Adrenal gland (tissue), 12 donors: Measurements from ENCODE around the gene GJD4. TPM values are rescaled to one million over a fixed set of nuclear protein-coding genes. Genes with fewer than 3 reads are reported as not detected.

Experiments used
- DNase-seq, 7 donors: peaks; one replicate each; pipeline ENCODE4 v3.0.0-alpha.2; 2019 to 2020
- H3K27ac ChIP-seq, 5 donors: fragments of 200-600 bp; sonication (generic) in 4 of 5; 1 replicate in 3 of 5; 2 replicates in 2 of 5; pipeline versions ENCODE4 v1.5.1 to v1.8.0; 2016 to 2020; ENCODE audit warnings: mild to moderate bottlenecking in 1 of 5
- H3K27me3 ChIP-seq: fragments of 200-600 bp; 2 replicates; pipeline ENCODE4 v1.8.0; 2021
- H3K36me3 ChIP-seq, 2 donors: fragments of 200-600 bp; replicated peaks in 1 of 2; 1 replicate in 1 of 2; 2 replicates in 1 of 2; pipeline versions ENCODE4 v1.5.1 to v1.8.0; 2018 to 2022
- H3K4me1 ChIP-seq, 2 donors: fragments of 200-600 bp; replicated peaks in 1 of 2; 1 replicate in 1 of 2; 2 replicates in 1 of 2; pipeline versions ENCODE4 v1.5.1 to v1.8.0; 2018 to 2021
- H3K4me3 ChIP-seq, 4 donors: fragments of 200-600 bp; sonication (generic) in 3 of 4; one replicate each; pipeline ENCODE4 v1.5.1; 2016 to 2018
- H3K9me3 ChIP-seq, 3 donors: fragments of 200-600 bp; sonication (generic) in 1 of 3; replicated peaks in 1 of 3; 1 replicate in 2 of 3; 2 replicates in 1 of 3; pipeline versions ENCODE4 v1.5.1 to v1.8.0; 2016 to 2021
- POLR2A ChIP-seq, 2 donors: fragments of 450-650 bp; IDR thresholded peaks; one replicate each; pipeline ENCODE4 v1.6.1; 2017; ENCODE audit warnings: antibody characterized with exemption in 2 of 2, mild to moderate bottlenecking in 2 of 2, moderate library complexity in 1 of 2
- WGBS, 4 donors: extraction: QIAGEN DNeasy Blood & Tissue Kit in 2 of 4; methylation state at CpG; one replicate each; pipeline versions ENCODE4 v1.1.5 to v1.1.7; 2013 to 2017; 5-methylcytosine and 5-hydroxymethylcytosine counted together
- intact Hi-C, 2 donors: fragments of 100-400 bp; cut with DNase I; formaldehyde crosslinking; loops; one replicate each; pipeline versions ENCODE4 v1.14.1 to v1.15.0; 2022 to 2023
- polyA plus RNA-seq, 3 donors: library from polyadenylated mRNA; stranded (reverse); fragments of 200-250 nt in 2 of 3; fragments of 350-450 nt in 1 of 3; fragmentation: Illumina TruSeq in 1 of 3; extraction: RNeasy Lipid Tissue Mini Kit (QIAGEN cat#74804) in 1 of 3; gene quantifications; one replicate each; pipeline ENCODE4 v1.2.3, GENCODE V29; 2013 to 2014
- total RNA-seq, 9 donors: library from RNA; depleted of rRNA in 4 of 9; stranded (reverse); fragments of >200 nt in 4 of 9; fragments of 120-200 nt in 1 of 9; fragmentation: NEBNext Ultra II Directional in 1 of 9; extraction: Animal tissue kit (Norgen Biotek cat#: 25700) in 1 of 9; gene quantifications; one replicate each; pipeline versions ENCODE4 v1.1.0 to v1.2.4, GENCODE V29; 2013 to 2023
- TF ChIP-seq, protein P1 (sequence below), 6 experiments: fragments of 450-650 bp in 4 of 6; fragments of 200-600 bp in 2 of 6; sonication (generic) in 1 of 6; IDR thresholded peaks; 1 replicate in 5 of 6; 2 replicates in 1 of 6; pipeline versions ENCODE4 v1.5.1 to v1.8.0; 2016 to 2021; ENCODE audit warnings: antibody characterized with exemption in 6 of 6, mild to moderate bottlenecking in 2 of 6, moderate library complexity in 1 of 6
- donor health status: healthy with polysubstance abuse.
- donor health status: Bipolar disorder and iron deficiency.
- donor health status: DM: yes; HTN: yes; CAD: no.
- donor health status: DM: no; HTN: no; CAD: no.
- donor health status: DM: no; HTN: no; CAD: no.
- donor health status: DM: yes; HTN: yes; CAD: no.

The GJD4 gene
- total and polyA plus RNA-seq, 12 donors = not detected

DNA sequence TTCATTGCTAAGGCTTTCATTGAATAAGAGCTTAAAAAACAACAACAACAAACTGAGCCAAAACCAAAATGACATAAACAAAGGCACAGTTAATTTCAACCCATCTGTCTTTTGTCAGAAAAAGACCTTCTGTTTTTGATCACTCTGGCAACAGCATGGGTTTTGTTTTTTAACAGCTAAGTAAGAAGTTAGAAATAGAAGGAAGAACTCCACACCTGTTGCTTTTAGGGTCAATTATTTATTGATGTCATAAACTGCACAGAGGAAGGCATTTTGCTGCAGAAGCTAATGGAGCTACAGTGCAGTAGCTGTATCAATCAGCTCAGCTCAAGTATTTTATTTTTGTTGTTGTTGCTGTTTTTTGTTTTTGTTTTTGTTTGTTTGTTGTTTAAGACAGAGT lies 16.3 kb upstream of the GJD4 start:
- Histone ChIP-seq H3K4me3 (no peak overlapping the region), H3K27ac (no peak overlapping the region), H3K4me1 (no peaks in the 10 kb centered on the region), H3K9me3 (no peaks in the 10 kb centered on the region), H3K36me3 (no peaks in the 10 kb centered on the region), H3K27me3 (no peaks in the 10 kb centered on the region)
- no peak for TF ChIP-seq POLR2A (IDR thresholded peaks at IDR 0.05)
- TF ChIP-seq, protein P1, sequence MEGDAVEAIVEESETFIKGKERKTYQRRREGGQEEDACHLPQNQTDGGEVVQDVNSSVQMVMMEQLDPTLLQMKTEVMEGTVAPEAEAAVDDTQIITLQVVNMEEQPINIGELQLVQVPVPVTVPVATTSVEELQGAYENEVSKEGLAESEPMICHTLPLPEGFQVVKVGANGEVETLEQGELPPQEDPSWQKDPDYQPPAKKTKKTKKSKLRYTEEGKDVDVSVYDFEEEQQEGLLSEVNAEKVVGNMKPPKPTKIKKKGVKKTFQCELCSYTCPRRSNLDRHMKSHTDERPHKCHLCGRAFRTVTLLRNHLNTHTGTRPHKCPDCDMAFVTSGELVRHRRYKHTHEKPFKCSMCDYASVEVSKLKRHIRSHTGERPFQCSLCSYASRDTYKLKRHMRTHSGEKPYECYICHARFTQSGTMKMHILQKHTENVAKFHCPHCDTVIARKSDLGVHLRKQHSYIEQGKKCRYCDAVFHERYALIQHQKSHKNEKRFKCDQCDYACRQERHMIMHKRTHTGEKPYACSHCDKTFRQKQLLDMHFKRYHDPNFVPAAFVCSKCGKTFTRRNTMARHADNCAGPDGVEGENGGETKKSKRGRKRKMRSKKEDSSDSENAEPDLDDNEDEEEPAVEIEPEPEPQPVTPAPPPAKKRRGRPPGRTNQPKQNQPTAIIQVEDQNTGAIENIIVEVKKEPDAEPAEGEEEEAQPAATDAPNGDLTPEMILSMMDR (IDR thresholded peaks at IDR 0.05) = no peak
- DNase-seq = no peak
- intact Hi-C loops = no loop called here

DNA sequence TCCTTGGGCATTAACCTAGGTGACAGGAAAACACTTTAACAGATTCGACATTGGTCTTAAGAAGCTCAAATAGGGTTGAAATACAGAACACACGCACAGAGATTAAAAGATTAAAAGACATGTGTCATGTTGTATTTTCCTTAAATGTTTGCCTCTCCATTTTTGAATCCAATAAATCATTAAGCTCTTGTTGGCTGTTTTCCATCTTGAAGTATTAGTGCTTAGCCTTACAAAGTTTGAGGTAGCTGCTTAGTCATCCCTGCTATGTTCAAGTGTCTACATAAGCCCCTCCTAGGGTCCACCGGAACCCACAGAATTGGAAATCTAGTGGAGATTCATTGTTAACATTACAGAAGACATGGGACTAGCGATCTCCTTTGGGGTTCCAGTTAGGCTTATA lies 12.7 kb upstream of the GJD4 start:
- whole genome bisulfite sequencing, 4 donors = 85 to 91% (median 88%) methylated on average over 4 of the region's 4 CpGs

DNA sequence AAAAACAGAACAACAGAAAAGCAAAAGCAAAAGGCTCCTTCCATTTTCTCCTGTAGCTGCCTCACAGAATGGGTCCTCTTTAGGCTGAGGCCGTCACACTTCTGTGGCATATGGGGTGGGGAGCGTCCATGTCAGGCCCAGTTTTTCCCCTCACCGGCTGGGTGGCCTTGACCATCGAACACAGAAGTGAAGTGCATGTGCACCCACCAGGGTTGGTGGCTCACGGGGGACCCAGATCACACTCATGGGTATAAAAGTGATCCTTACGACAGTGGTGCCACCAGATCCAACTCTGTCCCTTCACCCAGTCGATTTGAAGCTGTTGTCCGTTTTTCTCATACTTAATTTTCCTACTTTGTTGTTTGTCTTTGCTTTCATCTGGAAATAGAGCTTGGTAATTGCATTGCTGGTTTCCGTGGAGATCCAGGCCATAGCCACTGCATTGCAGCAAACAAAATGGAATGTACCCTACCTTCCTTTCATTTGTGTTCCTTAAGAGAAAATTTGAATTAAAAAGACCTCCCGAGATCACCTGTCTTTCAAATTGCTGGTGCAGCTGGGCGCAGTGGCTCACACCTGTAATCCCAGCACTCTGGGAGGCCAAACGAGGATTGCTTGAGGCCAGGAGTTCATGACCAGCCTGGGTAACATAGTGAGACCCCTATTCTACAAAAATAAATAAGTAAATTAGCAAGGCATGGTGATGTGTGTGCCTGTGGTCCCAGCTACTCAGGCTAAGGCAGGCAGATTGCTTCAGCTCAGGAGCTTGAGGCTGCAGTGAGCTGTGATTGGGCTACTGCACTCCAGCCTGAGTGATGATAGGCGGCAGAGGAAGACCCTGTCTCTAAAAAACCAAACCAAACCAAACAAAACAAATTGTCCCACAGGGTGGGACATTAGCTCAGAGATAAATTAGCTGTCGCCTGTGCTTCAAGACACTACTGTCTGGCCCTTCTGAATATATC lies 10.7 kb upstream of the GJD4 start:
- intact Hi-C loops = no loop called here
- Histone ChIP-seq H3K27me3 (no peaks in the 10 kb centered on the region), H3K4me3 (no peak overlapping the region), H3K9me3 (no peaks in the 10 kb centered on the region), H3K36me3 (no peaks in the 10 kb centered on the region), H3K27ac (no peak overlapping the region), H3K4me1 (no peaks in the 10 kb centered on the region)
- DNase-seq = no peak
- WGBS, 4 donors = 67 to 69% (median 68%) methylated on average over 14 of the region's 14 CpGs
- TF ChIP-seq, protein P1 (IDR thresholded peaks at IDR 0.05) = no peak
- no peak for TF ChIP-seq POLR2A (IDR thresholded peaks at IDR 0.05)

More for the DNA sequence above, 12.7 kb upstream of the GJD4 start:
- TF ChIP-seq, protein P1 (IDR thresholded peaks at IDR 0.05) = no peak
- no peak for TF ChIP-seq POLR2A (IDR thresholded peaks at IDR 0.05)
- Histone ChIP-seq H3K27ac (no peak overlapping the region), H3K27me3 (no peaks in the 10 kb centered on the region), H3K9me3 (no peaks in the 10 kb centered on the region), H3K4me3 (no peak overlapping the region), H3K36me3 (no peaks in the 10 kb centered on the region), H3K4me1 (no peaks in the 10 kb centered on the region)
- intact Hi-C loops = no loop called here
- DNase-seq = no peak

DNA sequence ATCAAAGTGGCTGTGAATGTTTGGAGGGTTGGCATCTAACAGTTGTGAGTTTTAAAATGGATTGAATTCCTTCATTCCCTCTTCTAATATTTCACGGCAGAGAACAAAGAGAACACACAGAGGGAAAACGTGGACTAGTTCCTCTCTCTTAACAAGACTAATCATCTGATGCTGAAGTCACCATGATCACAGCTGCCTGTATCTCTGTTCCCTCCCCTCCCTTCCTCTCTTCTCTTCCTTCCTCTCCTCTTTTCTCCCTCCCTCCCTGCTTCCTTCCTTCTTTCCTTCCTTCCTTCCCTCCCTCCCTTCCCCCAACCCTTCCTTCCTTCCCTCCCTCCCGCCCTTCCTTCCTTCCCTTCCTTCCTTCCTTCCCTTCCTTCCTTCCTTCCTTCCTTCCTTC lies 10.0 kb upstream of the GJD4 start:
- Histone ChIP-seq H3K36me3 (no peaks in the 10 kb centered on the region), H3K27ac (no peak overlapping the region), H3K4me1 (no peaks in the 10 kb centered on the region), H3K9me3 (no peaks in the 10 kb centered on the region), H3K27me3 (no peaks in the 10 kb centered on the region), H3K4me3 (no peak overlapping the region)
- no peak for DNase-seq
- TF ChIP-seq, protein P1 (IDR thresholded peaks at IDR 0.05) = no peak
- TF ChIP-seq POLR2A (IDR thresholded peaks at IDR 0.05) = no peak
- WGBS, 4 donors = 24 to 51% (median 50%) methylated on average over 3 of the region's 3 CpGs
- intact Hi-C loops = no loop called here
